ENCODE data around the gene SEC61B.
A peak's percentile ranks its signal among the peaks of the same experiment; 100 is the strongest.

The SEC61B gene

DNA sequence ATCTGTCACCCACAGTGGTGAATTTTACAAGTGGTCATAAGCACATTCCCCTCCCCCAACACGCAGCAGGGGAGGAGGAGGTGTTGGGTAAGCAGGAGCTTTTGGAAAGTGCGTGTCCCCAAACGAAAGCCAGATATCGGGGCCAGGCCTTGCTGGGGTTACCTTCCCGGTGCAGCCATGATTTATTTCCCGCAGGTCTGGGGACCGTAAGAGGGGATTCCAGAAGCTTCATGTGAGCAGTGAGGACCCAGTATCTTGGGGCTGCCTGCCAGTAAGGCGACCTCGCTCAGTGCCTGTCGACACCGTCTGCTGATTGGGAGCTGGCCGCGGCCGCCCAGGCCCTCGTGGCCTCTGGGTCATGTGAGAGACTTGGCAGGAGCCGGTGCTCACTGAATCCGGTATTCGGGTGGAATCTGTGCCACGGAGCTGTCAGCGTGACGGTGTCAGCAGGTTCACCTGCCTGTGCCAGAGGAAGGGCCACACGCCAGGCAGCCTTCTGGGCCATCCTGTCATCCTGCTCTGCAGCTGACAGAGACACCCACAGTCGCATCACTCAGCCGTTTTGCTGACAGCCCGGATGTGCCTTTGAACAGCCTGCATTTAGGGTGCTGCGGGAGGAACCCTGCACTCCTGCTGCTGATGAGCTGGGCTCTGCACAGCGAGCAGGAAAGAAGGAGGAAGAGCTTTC lies 37.3 kb downstream of the SEC61B start:
- TF ChIP-seq CREB1 (IDR thresholded peaks at IDR 0.05; ENCODE audit: low read depth), result no peak
- TF ChIP-seq TAF1 (IDR thresholded peaks at IDR 0.05; ENCODE audit: low read depth), result no peak

DNA sequence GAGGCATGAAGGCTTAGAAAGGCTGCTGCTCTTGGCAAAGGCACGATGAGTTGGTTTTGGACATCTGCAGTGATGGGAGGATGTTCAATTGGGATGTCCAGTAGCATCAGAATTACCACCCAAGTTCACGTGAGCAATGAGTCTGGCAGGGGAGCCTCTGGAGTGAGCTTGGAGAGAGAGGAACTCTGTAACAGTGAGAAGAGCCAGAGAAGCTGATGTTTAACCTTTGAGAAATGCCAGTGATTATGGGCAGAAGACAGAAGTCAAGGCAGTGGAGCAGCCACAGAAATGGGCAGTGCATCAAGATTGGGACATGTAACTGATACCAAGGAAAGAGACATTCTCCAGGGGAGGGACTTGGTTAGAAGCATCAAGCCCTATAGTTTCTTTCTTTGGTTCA lies 39.8 kb downstream of the SEC61B start:
- TF ChIP-seq, protein P1, sequence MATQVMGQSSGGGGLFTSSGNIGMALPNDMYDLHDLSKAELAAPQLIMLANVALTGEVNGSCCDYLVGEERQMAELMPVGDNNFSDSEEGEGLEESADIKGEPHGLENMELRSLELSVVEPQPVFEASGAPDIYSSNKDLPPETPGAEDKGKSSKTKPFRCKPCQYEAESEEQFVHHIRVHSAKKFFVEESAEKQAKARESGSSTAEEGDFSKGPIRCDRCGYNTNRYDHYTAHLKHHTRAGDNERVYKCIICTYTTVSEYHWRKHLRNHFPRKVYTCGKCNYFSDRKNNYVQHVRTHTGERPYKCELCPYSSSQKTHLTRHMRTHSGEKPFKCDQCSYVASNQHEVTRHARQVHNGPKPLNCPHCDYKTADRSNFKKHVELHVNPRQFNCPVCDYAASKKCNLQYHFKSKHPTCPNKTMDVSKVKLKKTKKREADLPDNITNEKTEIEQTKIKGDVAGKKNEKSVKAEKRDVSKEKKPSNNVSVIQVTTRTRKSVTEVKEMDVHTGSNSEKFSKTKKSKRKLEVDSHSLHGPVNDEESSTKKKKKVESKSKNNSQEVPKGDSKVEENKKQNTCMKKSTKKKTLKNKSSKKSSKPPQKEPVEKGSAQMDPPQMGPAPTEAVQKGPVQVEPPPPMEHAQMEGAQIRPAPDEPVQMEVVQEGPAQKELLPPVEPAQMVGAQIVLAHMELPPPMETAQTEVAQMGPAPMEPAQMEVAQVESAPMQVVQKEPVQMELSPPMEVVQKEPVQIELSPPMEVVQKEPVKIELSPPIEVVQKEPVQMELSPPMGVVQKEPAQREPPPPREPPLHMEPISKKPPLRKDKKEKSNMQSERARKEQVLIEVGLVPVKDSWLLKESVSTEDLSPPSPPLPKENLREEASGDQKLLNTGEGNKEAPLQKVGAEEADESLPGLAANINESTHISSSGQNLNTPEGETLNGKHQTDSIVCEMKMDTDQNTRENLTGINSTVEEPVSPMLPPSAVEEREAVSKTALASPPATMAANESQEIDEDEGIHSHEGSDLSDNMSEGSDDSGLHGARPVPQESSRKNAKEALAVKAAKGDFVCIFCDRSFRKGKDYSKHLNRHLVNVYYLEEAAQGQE (IDR thresholded peaks at IDR 0.05; ENCODE audit: low read depth), result no peak
- TF ChIP-seq TCF12 (IDR thresholded peaks at IDR 0.05; ENCODE audit: low read depth), result no peak
- TF ChIP-seq, protein P2, sequence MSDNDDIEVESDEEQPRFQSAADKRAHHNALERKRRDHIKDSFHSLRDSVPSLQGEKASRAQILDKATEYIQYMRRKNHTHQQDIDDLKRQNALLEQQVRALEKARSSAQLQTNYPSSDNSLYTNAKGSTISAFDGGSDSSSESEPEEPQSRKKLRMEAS (IDR thresholded peaks at IDR 0.05), result no peak

DNA sequence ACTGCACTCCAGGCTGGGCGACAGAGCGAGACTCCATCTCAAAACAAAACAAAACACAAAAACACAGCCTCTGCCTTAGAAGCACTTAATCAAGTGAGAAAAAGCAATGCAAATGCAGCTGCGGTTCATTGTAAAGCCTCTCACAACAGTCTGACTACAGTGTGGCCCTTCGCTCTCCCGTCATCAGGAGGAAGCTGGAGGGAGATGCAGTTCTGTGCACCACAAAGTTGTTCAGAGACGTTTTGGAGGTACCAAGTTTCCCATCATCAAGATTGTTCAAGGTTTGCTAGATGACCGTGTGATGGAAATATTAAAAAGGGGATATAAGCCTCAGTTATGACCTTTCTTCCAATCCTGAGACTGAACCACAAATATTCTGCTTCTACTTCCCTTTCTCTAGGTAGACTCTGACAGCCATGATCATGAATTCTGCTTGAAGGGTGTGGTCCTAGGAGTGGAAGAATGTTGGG lies 40.9 kb downstream of the SEC61B start:
- no peak for TF ChIP-seq EGR1 (IDR thresholded peaks at IDR 0.05)
- TF ChIP-seq, protein P3, sequence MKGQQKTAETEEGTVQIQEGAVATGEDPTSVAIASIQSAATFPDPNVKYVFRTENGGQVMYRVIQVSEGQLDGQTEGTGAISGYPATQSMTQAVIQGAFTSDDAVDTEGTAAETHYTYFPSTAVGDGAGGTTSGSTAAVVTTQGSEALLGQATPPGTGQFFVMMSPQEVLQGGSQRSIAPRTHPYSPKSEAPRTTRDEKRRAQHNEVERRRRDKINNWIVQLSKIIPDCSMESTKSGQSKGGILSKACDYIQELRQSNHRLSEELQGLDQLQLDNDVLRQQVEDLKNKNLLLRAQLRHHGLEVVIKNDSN (IDR thresholded peaks at IDR 0.05), result no peak
- no peak for TF ChIP-seq EP300 (IDR thresholded peaks at IDR 0.05; ENCODE audit: borderline replicate concordance)
- TF ChIP-seq CREB1 (IDR thresholded peaks at IDR 0.05; ENCODE audit: low read depth), result no peak
- no peak for TF ChIP-seq TCF12 (IDR thresholded peaks at IDR 0.05; ENCODE audit: low read depth)
- TF ChIP-seq CEBPB (IDR thresholded peaks at IDR 0.05), result no peak

DNA sequence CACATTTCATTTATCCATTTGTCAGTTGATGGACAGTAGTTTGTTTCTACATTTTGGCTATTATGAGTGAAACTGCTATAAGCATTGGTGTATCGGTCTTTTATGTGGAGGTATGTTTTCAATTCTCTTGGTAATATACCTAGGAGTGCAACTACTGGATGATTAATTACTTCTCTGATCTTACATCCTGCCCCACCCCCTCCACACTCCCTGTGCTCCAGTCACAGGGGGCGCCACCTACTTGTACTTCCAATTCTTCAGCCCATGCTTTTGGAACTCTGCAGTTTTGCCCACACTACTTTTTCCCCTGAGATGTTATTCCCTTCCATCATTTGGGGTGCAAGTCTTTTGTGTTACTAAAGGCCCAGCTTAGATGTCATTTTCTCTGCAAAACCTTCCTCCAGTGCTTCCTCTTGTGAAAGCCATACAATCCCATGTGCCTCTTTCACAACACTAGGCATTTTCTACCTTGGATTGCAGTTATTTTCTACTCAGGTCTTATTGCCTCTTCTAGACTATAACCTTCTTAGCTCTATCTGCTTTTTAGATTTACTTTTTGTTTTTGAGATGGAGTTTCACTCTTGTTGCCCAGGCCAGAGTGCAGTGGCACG lies 42.1 kb downstream of the SEC61B start:
- TF ChIP-seq FOXM1 (IDR thresholded peaks at IDR 0.05; ENCODE audit: borderline replicate concordance, low read depth), result no peak
- peak; percentile 44 for TF ChIP-seq RAD21 (IDR thresholded peaks at IDR 0.05; ENCODE audit: low read depth)

DNA sequence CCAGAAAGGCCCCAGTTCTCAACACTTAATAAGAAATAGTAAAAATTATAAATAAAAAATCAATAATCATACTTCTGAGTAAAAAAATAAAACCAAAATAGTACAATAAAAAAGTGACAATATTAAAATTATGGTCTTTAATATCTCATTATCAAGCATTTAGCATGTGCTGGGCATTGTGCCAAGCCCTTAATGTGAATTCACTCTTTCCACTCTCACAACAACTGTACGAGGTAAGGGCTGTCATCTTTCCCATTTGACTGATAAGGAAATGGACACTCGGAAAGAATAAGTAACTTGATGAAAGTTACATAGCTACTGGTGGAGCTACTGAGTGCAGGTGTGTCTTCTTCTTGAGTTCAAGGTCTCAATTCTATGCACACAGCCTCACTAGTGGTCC lies 43.6 kb downstream of the SEC61B start:
- TF ChIP-seq TEAD4 (IDR thresholded peaks at IDR 0.05) (no peak), CEBPB (IDR thresholded peaks at IDR 0.05) (no peak), ZBTB7A (IDR thresholded peaks at IDR 0.05; ENCODE audit: low read depth) (no peak), NFIC (IDR thresholded peaks at IDR 0.05) (no peak), FOXM1 (IDR thresholded peaks at IDR 0.05; ENCODE audit: borderline replicate concordance, low read depth) (no peak), YY1 (IDR thresholded peaks at IDR 0.05; ENCODE audit: low read depth) (no peak), RAD21 (IDR thresholded peaks at IDR 0.05; ENCODE audit: low read depth) (no peak), TAF1 (IDR thresholded peaks at IDR 0.05; ENCODE audit: low read depth) (no peak), TCF12 (IDR thresholded peaks at IDR 0.05; ENCODE audit: low read depth) (no peak), EGR1 (IDR thresholded peaks at IDR 0.05) (no peak), CREB1 (IDR thresholded peaks at IDR 0.05; ENCODE audit: low read depth) (no peak), EP300 (IDR thresholded peaks at IDR 0.05; ENCODE audit: borderline replicate concordance) (no peak)
- TF ChIP-seq, protein P1 (IDR thresholded peaks at IDR 0.05; ENCODE audit: low read depth), result no peak
- TF ChIP-seq, protein P2 (IDR thresholded peaks at IDR 0.05), result no peak
- TF ChIP-seq, protein P3 (IDR thresholded peaks at IDR 0.05), result no peak

DNA sequence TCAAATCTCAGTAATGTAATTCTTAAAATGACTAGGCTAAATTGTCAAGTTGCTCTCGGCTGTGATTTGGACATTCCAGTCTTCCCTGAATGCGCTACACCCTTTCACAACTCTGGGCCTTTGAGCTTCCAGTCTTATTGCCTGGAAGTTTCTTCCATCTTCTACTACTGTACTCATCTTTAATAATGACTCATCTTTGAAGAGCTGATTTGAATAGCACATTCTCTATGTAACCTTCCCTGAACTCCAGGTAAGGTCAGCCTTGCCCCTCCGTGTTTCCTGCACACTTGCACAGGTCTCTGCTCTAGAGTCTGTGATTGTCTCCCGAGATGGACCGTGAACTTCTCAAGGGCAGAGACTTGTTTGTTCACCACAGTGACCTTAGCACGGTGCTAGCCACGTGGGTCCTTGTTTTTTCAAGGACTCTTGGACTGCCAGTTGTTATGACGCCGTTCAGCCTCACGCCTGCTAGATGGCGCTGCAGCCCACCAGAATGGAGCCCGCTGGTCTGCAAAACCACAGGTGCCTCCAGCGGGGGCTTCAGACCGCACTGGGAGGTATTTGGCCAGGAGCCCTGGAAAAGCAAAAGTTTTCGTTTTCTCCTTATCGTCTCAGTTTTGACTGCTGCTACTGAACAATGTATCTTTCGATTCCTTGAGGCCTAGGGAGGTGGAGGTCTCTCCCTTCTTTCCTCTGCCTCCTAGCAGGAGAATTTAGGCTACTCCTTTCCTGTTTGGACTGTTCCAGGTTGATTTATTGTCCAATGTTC lies 44.4 kb downstream of the SEC61B start:
- peak; percentile 91 for TF ChIP-seq RAD21 (IDR thresholded peaks at IDR 0.05; ENCODE audit: low read depth)
- TF ChIP-seq, protein P3 (IDR thresholded peaks at IDR 0.05), result peak; percentile 66
- TF ChIP-seq, protein P1 (IDR thresholded peaks at IDR 0.05; ENCODE audit: low read depth), result no peak
- TF ChIP-seq TEAD4 (IDR thresholded peaks at IDR 0.05), result no peak
- TF ChIP-seq, protein P2 (IDR thresholded peaks at IDR 0.05), result peak; percentile 46
- TF ChIP-seq CREB1 (IDR thresholded peaks at IDR 0.05; ENCODE audit: low read depth), result no peak

All from Ishikawa (cell line).